ENCODE results near the gene CCDC90B.

GRCh38 chr11:83311701-83312100 is 25.5 kb upstream of the CCDC90B start:
- TF ChIP-seq, protein P1, sequence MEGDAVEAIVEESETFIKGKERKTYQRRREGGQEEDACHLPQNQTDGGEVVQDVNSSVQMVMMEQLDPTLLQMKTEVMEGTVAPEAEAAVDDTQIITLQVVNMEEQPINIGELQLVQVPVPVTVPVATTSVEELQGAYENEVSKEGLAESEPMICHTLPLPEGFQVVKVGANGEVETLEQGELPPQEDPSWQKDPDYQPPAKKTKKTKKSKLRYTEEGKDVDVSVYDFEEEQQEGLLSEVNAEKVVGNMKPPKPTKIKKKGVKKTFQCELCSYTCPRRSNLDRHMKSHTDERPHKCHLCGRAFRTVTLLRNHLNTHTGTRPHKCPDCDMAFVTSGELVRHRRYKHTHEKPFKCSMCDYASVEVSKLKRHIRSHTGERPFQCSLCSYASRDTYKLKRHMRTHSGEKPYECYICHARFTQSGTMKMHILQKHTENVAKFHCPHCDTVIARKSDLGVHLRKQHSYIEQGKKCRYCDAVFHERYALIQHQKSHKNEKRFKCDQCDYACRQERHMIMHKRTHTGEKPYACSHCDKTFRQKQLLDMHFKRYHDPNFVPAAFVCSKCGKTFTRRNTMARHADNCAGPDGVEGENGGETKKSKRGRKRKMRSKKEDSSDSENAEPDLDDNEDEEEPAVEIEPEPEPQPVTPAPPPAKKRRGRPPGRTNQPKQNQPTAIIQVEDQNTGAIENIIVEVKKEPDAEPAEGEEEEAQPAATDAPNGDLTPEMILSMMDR (IDR thresholded peaks at IDR 0.05): no peak
- no peak for TF ChIP-seq POLR2A (IDR thresholded peaks at IDR 0.05)
